CD14-positive monocyte (primary cell): ENCODE measurements around the gene STAT4. TPM values are rescaled to one million over a fixed set of nuclear protein-coding genes. Genes with fewer than 3 reads are reported as not detected.

Source experiments
- DNase-seq, 3 donors: peaks; one replicate each; pipeline ENCODE4 v3.0.0-alpha.2; 2011 to 2022
- H2AFZ ChIP-seq: 2 replicates; pipeline ENCODE4 v1.6.0; 2012; ENCODE audit warnings: mild to moderate bottlenecking, low read depth, low read length, inconsistent platforms; ENCODE audit not compliant: insufficient read depth, poor library complexity, severe bottlenecking
- H3K27ac ChIP-seq, 2 donors: 1 replicate in 1 of 2; 2 replicates in 1 of 2; pipeline ENCODE4 v1.5.1; 2012 to 2013; ENCODE audit warnings: low read length in 2 of 2, control low read depth in 1 of 2, inconsistent platforms in 1 of 2, low read depth in 1 of 2, mild to moderate bottlenecking in 1 of 2
- H3K27me3 ChIP-seq, 2 donors: one replicate each; pipeline versions ENCODE4 v1.6.0 to v1.6.1; 2011 to 2013; ENCODE audit warnings: low read length in 2 of 2; ENCODE audit not compliant: control insufficient read depth in 2 of 2, insufficient read depth in 2 of 2
- H3K36me3 ChIP-seq, 2 donors: replicated peaks in 1 of 2; 1 replicate in 1 of 2; 2 replicates in 1 of 2; pipeline versions ENCODE4 v1.5.1 to v1.6.1; 2012 to 2013; ENCODE audit warnings: low read length in 2 of 2, control low read depth in 1 of 2, inconsistent platforms in 1 of 2, mild to moderate bottlenecking in 1 of 2; ENCODE audit not compliant: insufficient read depth in 2 of 2, control insufficient read depth in 1 of 2
- H3K4me1 ChIP-seq, 2 donors: 1 replicate in 1 of 2; 2 replicates in 1 of 2; pipeline versions ENCODE4 v1.5.1 to v1.6.1; 2012 to 2013; ENCODE audit warnings: low read length in 2 of 2, control low read depth in 1 of 2, inconsistent platforms in 1 of 2, mild to moderate bottlenecking in 1 of 2, moderate library complexity in 1 of 2; ENCODE audit not compliant: insufficient read depth in 2 of 2, control insufficient read depth in 1 of 2
- H3K4me2 ChIP-seq: replicated peaks from 2 replicates; pipeline ENCODE3; 2012; ENCODE audit warnings: low read length, moderate library complexity, mild to moderate bottlenecking; ENCODE audit not compliant: poor library complexity, severe bottlenecking; ENCODE audit errors: extremely low read depth
- H3K4me3 ChIP-seq, 3 experiments: fragments of 200-600 bp in 1 of 3; sonication (generic) in 1 of 3; replicated peaks in 1 of 3; 1 replicate in 2 of 3; 2 replicates in 1 of 3; pipeline ENCODE4 v1.5.1; 2011 to 2013; ENCODE audit warnings: low read length in 3 of 3, mild to moderate bottlenecking in 3 of 3, control low read depth in 2 of 3, low read depth in 2 of 3, inconsistent platforms in 1 of 3, moderate library complexity in 1 of 3
- H3K79me2 ChIP-seq: 2 replicates; pipeline ENCODE4 v1.6.0; 2012; ENCODE audit warnings: mild to moderate bottlenecking, control low read depth, inconsistent platforms, low read length, moderate library complexity; ENCODE audit not compliant: insufficient read depth
- H3K9ac ChIP-seq: 2 replicates; pipeline ENCODE4 v1.6.0; 2017; ENCODE audit warnings: low read length, mild to moderate bottlenecking; ENCODE audit not compliant: insufficient read depth, poor library complexity, severe bottlenecking
- H3K9me3 ChIP-seq, 2 donors: replicated peaks in 1 of 2; 1 replicate in 1 of 2; 2 replicates in 1 of 2; pipeline versions ENCODE4 v1.5.1 to v1.6.1; 2012 to 2013; ENCODE audit warnings: low read length in 2 of 2, control low read depth in 1 of 2; ENCODE audit not compliant: control insufficient read depth in 1 of 2, insufficient read depth in 1 of 2
- H4K20me1 ChIP-seq: 2 replicates; pipeline ENCODE4 v1.6.0; 2012; ENCODE audit warnings: mild to moderate bottlenecking, low read length, control low read depth, moderate library complexity; ENCODE audit not compliant: insufficient read depth
- H3K27ac Mint-ChIP-seq, 7 donors: one replicate each; pipeline ENCODE4 v1.8.0; 2020; ENCODE audit warnings: mild to moderate bottlenecking in 7 of 7, mixed read lengths in 7 of 7, moderate library complexity in 6 of 7, inconsistent platforms in 2 of 7
- H3K27me3 Mint-ChIP-seq, 3 donors: one replicate each; pipeline ENCODE4 v1.8.0; 2021 to 2022; ENCODE audit warnings: low read depth in 3 of 3, mild to moderate bottlenecking in 3 of 3, mixed read lengths in 3 of 3, moderate library complexity in 3 of 3, inconsistent platforms in 1 of 3
- H3K36me3 Mint-ChIP-seq, 2 donors: one replicate each; pipeline ENCODE4 v1.8.0; 2020; ENCODE audit warnings: mixed read lengths in 2 of 2, inconsistent platforms in 1 of 2, mild to moderate bottlenecking in 1 of 2
- H3K4me1 Mint-ChIP-seq: one replicate; pipeline ENCODE4 v1.8.0; 2020; ENCODE audit warnings: mild to moderate bottlenecking, mixed read lengths
- H3K4me3 Mint-ChIP-seq, 2 donors: one replicate each; pipeline ENCODE4 v1.8.0; 2020; ENCODE audit warnings: mild to moderate bottlenecking in 2 of 2, mixed read lengths in 2 of 2, moderate library complexity in 1 of 2
- H3K9me3 Mint-ChIP-seq, 7 donors: one replicate each; pipeline ENCODE4 v1.8.0; 2020 to 2022; ENCODE audit warnings: mixed read lengths in 7 of 7, mild to moderate bottlenecking in 6 of 7, moderate library complexity in 6 of 7, inconsistent platforms in 2 of 7
- CTCF ChIP-seq: fragments of 200-600 bp; IDR thresholded peaks from one replicate; pipeline ENCODE4 v1.8.0; 2022; ENCODE audit warnings: antibody characterized with exemption, mild to moderate bottlenecking
- WGBS: methylation state at CpG from one replicate; pipeline ENCODE4 v1.1.5; 2013; ENCODE audit warnings: missing lambda C conversion rate; ENCODE audit not compliant: insufficient coverage; 5-methylcytosine and 5-hydroxymethylcytosine counted together
- intact Hi-C, 2 donors: fragments of 100-400 bp; cut with micrococcal nuclease; formaldehyde crosslinking; loops; one replicate each; pipeline versions ENCODE4 v1.15.0 to v1.15.1; 2023
- polyA plus RNA-seq, 3 donors: library from polyadenylated mRNA; depleted of rRNA in 1 of 3; unstranded in 2 of 3; stranded (reverse) in 1 of 3; fragments of 300-500 nt in 2 of 3; fragments of >200 nt in 1 of 3; fragmentation: Illumina TruSeq in 2 of 3; gene quantifications; 1 replicate in 2 of 3; 2 replicates in 1 of 3; pipeline ENCODE4 v1.2.3, GENCODE V29; 2012 to 2021

Gene STAT4
- polyA plus RNA-seq, 3 donors, result 0.31 to 0.52 (median 0.31) TPM

- H3K4me1 Mint-ChIP-seq, result peaks cover 6% of the 10 kb centered on the region
- peaks cover 0 to 3% (median 2%) of the 10 kb centered on the region in 3 donors for H3K27me3 Mint-ChIP-seq
- Histone ChIP-seq H3K27ac (no peak overlapping the region), H3K9ac (no peak overlapping the region), H3K4me1 (peaks cover 5 to 6% of the 10 kb centered on the region in 2 donors), H3K36me3 (no peaks in the 10 kb centered on the region), H4K20me1 (no peaks in the 10 kb centered on the region), H2AFZ (no peak overlapping the region), H3K9me3 (no peaks in the 10 kb centered on the region), H3K4me2 (no peak overlapping the region), H3K27me3 (no peaks in the 10 kb centered on the region), H3K79me2 (no peaks in the 10 kb centered on the region), H3K4me3 (no peak overlapping the region)
- no peak for DNase-seq
- no peak for TF ChIP-seq CTCF
- no peaks in the 10 kb centered on the region for H3K36me3 Mint-ChIP-seq
- no peak overlapping the region for H3K27ac Mint-ChIP-seq
- peaks cover 0 to 5% (median 0%) of the 10 kb centered on the region in 7 donors for H3K9me3 Mint-ChIP-seq
- intact Hi-C loops, result no loop called here
- H3K4me3 Mint-ChIP-seq, result no peak overlapping the region
- WGBS, result no CpG with 5 or more reads among the region's 3 CpGs
Observed at GRCh38 chr2:191043438-191043837, 107.4 kb downstream of the STAT4 start.

GRCh38 chr2:191041418-191042161 is 109.2 kb downstream of the STAT4 start:
- Histone ChIP-seq H4K20me1 (no peaks in the 10 kb centered on the region), H3K27me3 (no peaks in the 10 kb centered on the region), H3K79me2 (no peaks in the 10 kb centered on the region), H3K27ac (no peak overlapping the region), H3K9me3 (no peaks in the 10 kb centered on the region), H3K4me3 (no peak overlapping the region), H2AFZ (no peak overlapping the region), H3K9ac (no peak overlapping the region), H3K4me2 (no peak overlapping the region), H3K36me3 (no peaks in the 10 kb centered on the region), H3K4me1 (peaks cover 11 to 15% of the 10 kb centered on the region in 2 donors)
- intact Hi-C loops, result no loop called here
- Mint-ChIP-seq H3K4me3 (no peak overlapping the region), H3K27me3 (peaks cover 0 to 3% (median 0%) of the 10 kb centered on the region in 3 donors), H3K27ac (no peak overlapping the region), H3K36me3 (no peaks in the 10 kb centered on the region), H3K4me1 (peaks cover 17% of the 10 kb centered on the region), H3K9me3 (peaks cover 0 to 5% (median 0%) of the 10 kb centered on the region in 7 donors)
- 100% methylated on average over 1 of the region's 3 CpGs for WGBS
- no peak for TF ChIP-seq CTCF
- DNase-seq, result no peak
